ENCODE data around the gene AUNIP. TPM values are rescaled to one million over a fixed set of nuclear protein-coding genes. Genes with fewer than 3 reads are reported as not detected.

Gene AUNIP
- total and polyA plus RNA-seq, 12 donors = 0.04 to 0.25 (median 0.21) TPM; not detected in 9

- 40 to 47% methylated on average over 5 of the region's 5 CpGs for WGBS, 2 donors
- no peak overlapping the region for H3K27ac ChIP-seq
Observed at GRCh38 chr1:25871086-25871703, 11.9 kb upstream of the AUNIP start.

GRCh38 chr1:25870614-25871013, 11.4 kb upstream of the AUNIP start:
- no peak overlapping the region for H3K4me3 ChIP-seq
- no peaks in the 10 kb centered on the region for H3K27me3 ChIP-seq
- peaks cover 0 to 10% (median 0%) of the 10 kb centered on the region in 9 donors for H3K36me3 ChIP-seq
- H3K27ac ChIP-seq = no peak overlapping the region
- no peak for DNase-seq
- H3K4me1 ChIP-seq = peaks cover 2 to 40% (median 19%) of the 10 kb centered on the region in 9 donors
- ATAC-seq = no peak
- intact Hi-C loops (cut with DNase I) = no loop called here
- H3K9me3 ChIP-seq = no peaks in the 10 kb centered on the region
- WGBS, 2 donors = 90 to 93% methylated on average over 1 of the region's 1 CpG
- TF ChIP-seq CTCF (IDR thresholded peaks at IDR 0.05) = no peak

More at GRCh38 chr1:25871086-25871703, 11.9 kb upstream of the AUNIP start:
- no peaks in the 10 kb centered on the region for H3K27me3 ChIP-seq
- DNase-seq (no peak), ATAC-seq (no peak)
- H3K9me3 ChIP-seq = no peaks in the 10 kb centered on the region
- no peak for TF ChIP-seq CTCF (IDR thresholded peaks at IDR 0.05)
- H3K4me1 ChIP-seq = peaks cover 2 to 46% (median 24%) of the 10 kb centered on the region in 9 donors
- H3K4me3 ChIP-seq = no peak overlapping the region
- H3K36me3 ChIP-seq = peaks cover 0 to 10% (median 0%) of the 10 kb centered on the region in 9 donors
- intact Hi-C loops (cut with DNase I) = no loop called here

GRCh38 chr1:25869909-25870606, 10.8 kb upstream of the AUNIP start:
- 79 to 90% methylated on average over 6 of the region's 6 CpGs for WGBS, 2 donors
- H3K9me3 ChIP-seq = no peaks in the 10 kb centered on the region
- no peak for ATAC-seq
- intact Hi-C loops (cut with DNase I) = no loop called here
- DNase-seq = no peak
- H3K27ac ChIP-seq = no peak overlapping the region
- H3K27me3 ChIP-seq = no peaks in the 10 kb centered on the region
- H3K36me3 ChIP-seq = peaks cover 0 to 10% (median 0%) of the 10 kb centered on the region in 9 donors
- no peak overlapping the region for H3K4me3 ChIP-seq
- peaks cover 1 to 38% (median 18%) of the 10 kb centered on the region in 9 donors for H3K4me1 ChIP-seq
- TF ChIP-seq CTCF (IDR thresholded peaks at IDR 0.05) = no peak

- Histone ChIP-seq H3K27ac (no peak overlapping the region), H3K9me3 (no peaks in the 10 kb centered on the region), H3K4me3 (no peak overlapping the region), H3K4me1 (peaks cover 0 to 20% (median 10%) of the 10 kb centered on the region in 9 donors), H3K27me3 (no peaks in the 10 kb centered on the region), H3K36me3 (peaks cover 0 to 17% (median 0%) of the 10 kb centered on the region in 9 donors)
- 75 to 82% methylated on average over 9 of the region's 9 CpGs for WGBS, 2 donors
- TF ChIP-seq CTCF (IDR thresholded peaks at IDR 0.05) = no peak
- DNase-seq (no peak), ATAC-seq (no peak)
- intact Hi-C loops (cut with DNase I) = no loop called here
Observed at GRCh38 chr1:25867210-25867991, 8.1 kb upstream of the AUNIP start.
